ENCODE data around the gene ZNF804A. TPM values are rescaled to one million over a fixed set of nuclear protein-coding genes. Genes with fewer than 3 reads are reported as not detected.
"Not testable (repeated sequence)": the region's sequence is repeated elsewhere in the genome, so short reads cannot be mapped to it uniquely, and the experiment has no call there.

ZNF804A gene
- total RNA-seq, 1 donor from 2014 or later = not detected

- no peak for ATAC-seq
These were observed 236.5 kb downstream of the ZNF804A start for GRCh38 chr2:184834699-184835397.

- ATAC-seq = no peak
These were observed 237.0 kb downstream of the ZNF804A start for GRCh38 chr2:184835398-184835715.

- no peak for ATAC-seq
These were observed 249.0 kb downstream of the ZNF804A start for GRCh38 chr2:184847331-184847730.

GRCh38 chr2:184849516-184849915 lies 251.2 kb downstream of the ZNF804A start:
- no peak for ATAC-seq

- ATAC-seq = no peak
These were observed 253.2 kb downstream of the ZNF804A start for GRCh38 chr2:184851576-184851975.

GRCh38 chr2:184859187-184859586 lies 260.9 kb downstream of the ZNF804A start:
- no peak for ATAC-seq

- ATAC-seq = no peak
These were observed 262.4 kb downstream of the ZNF804A start for GRCh38 chr2:184860744-184861143.

- ATAC-seq = no peak
These were observed 276.9 kb downstream of the ZNF804A start for GRCh38 chr2:184875212-184875611.

- ATAC-seq = no peak
These were observed 277.6 kb downstream of the ZNF804A start for GRCh38 chr2:184875911-184876310.

- no peak for ATAC-seq
These were observed 279.6 kb downstream of the ZNF804A start for GRCh38 chr2:184877909-184878308.

- no peak for ATAC-seq
These were observed 281.3 kb downstream of the ZNF804A start for GRCh38 chr2:184879671-184880070.

- ATAC-seq = not testable (repeated sequence)
These were observed 288.3 kb downstream of the ZNF804A start for GRCh38 chr2:184886585-184886984.

- ATAC-seq = no peak
These were observed 292.0 kb downstream of the ZNF804A start for GRCh38 chr2:184890311-184890710.

- ATAC-seq = no peak
These were observed 306.7 kb downstream of the ZNF804A start for GRCh38 chr2:184904991-184905390.

GRCh38 chr2:184906160-184906559 lies 307.8 kb downstream of the ZNF804A start:
- ATAC-seq = no peak

- no peak for ATAC-seq
These were observed 308.4 kb downstream of the ZNF804A start for GRCh38 chr2:184906709-184907108.

GRCh38 chr2:184908966-184909365 lies 310.6 kb downstream of the ZNF804A start:
- no peak for ATAC-seq

- ATAC-seq = no peak
These were observed 322.2 kb downstream of the ZNF804A start for GRCh38 chr2:184920451-184920965.

- ATAC-seq = no peak
These were observed 323.3 kb downstream of the ZNF804A start for GRCh38 chr2:184921676-184922075.

- no peak for ATAC-seq
These were observed 325.4 kb downstream of the ZNF804A start for GRCh38 chr2:184923751-184924150.

- no peak for ATAC-seq
These were observed 328.7 kb downstream of the ZNF804A start for GRCh38 chr2:184927040-184927439.

GRCh38 chr2:184936761-184937160 lies 338.4 kb downstream of the ZNF804A start:
- no peak for ATAC-seq

GRCh38 chr2:184938221-184938985 lies 340.1 kb downstream of the ZNF804A start:
- ATAC-seq = no peak

- no peak for ATAC-seq
These were observed 347.0 kb downstream of the ZNF804A start for GRCh38 chr2:184945326-184945725.
